Heart right ventricle (tissue), 16 donors: ENCODE measurements around the gene ZNF202. TPM values are rescaled to one million over a fixed set of nuclear protein-coding genes. Genes with fewer than 3 reads are reported as not detected.
"Not testable (repeated sequence)": the region's sequence is repeated elsewhere in the genome, so short reads cannot be mapped to it uniquely, and the experiment has no call there.

Source experiments
- ATAC-seq, 8 donors: fragments of 200-7000 bp; cut with Tn5 transposase; one replicate each; pipeline ENCODE4 v1.9.1; 2020; ENCODE audit warnings: mild to moderate bottlenecking in 8 of 8, moderate library complexity in 8 of 8, moderate number of reproducible peaks in 1 of 8
- DNase-seq, 2 donors: peaks; one replicate each; pipeline ENCODE4 v3.0.0-alpha.2; 2020
- H3K27ac ChIP-seq, 10 donors: fragments of 200-600 bp; sonication (generic) in 2 of 10; one replicate each; pipeline versions ENCODE4 v1.5.0 to v1.8.0; 2020 to 2022; ENCODE audit warnings: mild to moderate bottlenecking in 3 of 10
- H3K27me3 ChIP-seq, 7 donors: fragments of 200-600 bp; one replicate each; pipeline ENCODE4 v1.8.0; 2021 to 2022; ENCODE audit warnings: mild to moderate bottlenecking in 2 of 7
- H3K36me3 ChIP-seq, 9 donors: fragments of 200-600 bp; sonication (generic) in 1 of 9; one replicate each; pipeline versions ENCODE4 v1.5.0 to v1.8.0; 2020 to 2022; ENCODE audit warnings: mild to moderate bottlenecking in 2 of 9
- H3K4me1 ChIP-seq, 9 donors: fragments of 200-600 bp; sonication (generic) in 1 of 9; one replicate each; pipeline versions ENCODE4 v1.5.0 to v1.8.0; 2020 to 2022; ENCODE audit warnings: mild to moderate bottlenecking in 4 of 9
- H3K4me3 ChIP-seq, 10 donors: fragments of 200-600 bp; sonication (generic) in 2 of 10; one replicate each; pipeline versions ENCODE4 v1.5.0 to v1.8.0; 2020 to 2022; ENCODE audit warnings: mild to moderate bottlenecking in 7 of 10, moderate library complexity in 2 of 10
- H3K9me3 ChIP-seq, 11 donors: fragments of 200-600 bp in 10 of 11; sonication (generic) in 2 of 11; one replicate each; pipeline versions ENCODE4 v1.5.0 to v1.8.0; 2013 to 2022; ENCODE audit warnings: mild to moderate bottlenecking in 2 of 11, control low read depth in 1 of 11, moderate library complexity in 1 of 11
- WGBS, 2 donors: extraction: QIAGEN DNeasy Blood & Tissue Kit; methylation state at CpG; one replicate each; pipeline ENCODE4 v1.1.7; 2013; ENCODE audit warnings: inconsistent platforms in 1 of 2; 5-methylcytosine and 5-hydroxymethylcytosine counted together
- intact Hi-C, 10 donors: fragments of 100-400 bp; cut with DNase I; formaldehyde crosslinking; loops; one replicate each; pipeline versions ENCODE4 v1.11.1 to v1.14.2; 2022
- polyA plus RNA-seq, 2 donors: library from polyadenylated mRNA; stranded (reverse); fragments of 200-250 nt; gene quantifications; one replicate each; pipeline ENCODE4 v1.2.3, GENCODE V29; 2013
- total RNA-seq, 10 donors: library from RNA; stranded (reverse); fragmentation: NEBNext Ultra II Directional in 3 of 10; extraction: Animal tissue kit (Norgen Biotek cat#: 25700) in 3 of 10; gene quantifications; one replicate each; pipeline versions ENCODE4 v1.2.1 to v1.2.4, GENCODE V29; 2021 to 2023
- TF ChIP-seq, protein P1 (sequence below), 9 donors: fragments of 200-600 bp; sonication (generic) in 2 of 9; IDR thresholded peaks; one replicate each; pipeline versions ENCODE4 v1.5.0 to v1.8.0; 2021 to 2022; ENCODE audit warnings: antibody characterized with exemption in 9 of 9, mild to moderate bottlenecking in 5 of 9, moderate library complexity in 1 of 9
- donor health status: Arrhythmogenic right ventricular cardiomyopathy.
- donor health status: ischemic (EF 13 %, LVEDD 7.1; RV severe dilation, severe dysfunction).
- donor health status: healthy with polysubstance abuse.
- donor health status: DM: no; HTN: yes; CAD: no.
- donor health status: DM: no; HTN: no; CAD: no.
- donor health status: ischemic (EF 25% LVEDD 6.9; RV normal size, moderate dysfunction).
- donor health status: ischemic (EF 25% LVEDD 5.7; RV mildly dilated, moderate dysfunction).
- donor health status: healthy.
- donor health status: DM: yes; HTN: yes; CAD: no.
- donor health status: Ischemic cardiomyopathy.
- donor health status: ischemic (EF 35%, LVEDD 5.7; RV mildly dilated, moderate dysfunction).
- donor health status: nonischemic (EF 11% LVEDD 7.7; RV severe dilation, severe dysfunction).
- donor health status: DM: yes; HTN: yes; CAD: no.
- donor health status: PGD.
- donor health status: ischemic (EF 29% LVEDD 5.4; RV normal size, mild dysfunction).
- donor health status: nonischemic (EF 23%, LVEDD 6.1; RV moderate dilation, normal function).

ZNF202 gene
- total and polyA plus RNA-seq, 12 donors, result 3.8 to 6.0 (median 4.2) TPM

DNA sequence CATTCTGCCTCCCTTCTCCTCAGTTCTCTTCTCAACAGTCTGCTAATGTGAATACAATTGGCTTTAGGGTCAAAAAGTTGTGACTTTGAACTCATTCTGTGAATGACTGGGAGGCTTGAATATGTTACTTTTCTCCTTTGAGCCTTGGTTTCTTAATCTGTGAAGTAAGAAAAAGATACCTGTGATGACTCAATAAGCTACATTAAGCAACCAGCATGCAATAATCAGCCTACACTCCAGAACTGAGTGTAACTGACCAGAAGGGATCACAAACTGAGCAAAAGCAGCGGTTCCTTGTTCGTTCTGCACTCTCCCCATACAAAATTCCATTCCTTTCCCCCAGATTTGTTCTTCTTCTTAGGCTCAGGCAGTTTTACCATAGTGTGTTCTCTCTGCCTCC, 23.4 kb downstream of the ZNF202 start:
- ATAC-seq, result no peak
- 92 to 93% methylated on average over 2 of the region's 2 CpGs for WGBS, 2 donors
- no peak overlapping the region for H3K27ac ChIP-seq

DNA sequence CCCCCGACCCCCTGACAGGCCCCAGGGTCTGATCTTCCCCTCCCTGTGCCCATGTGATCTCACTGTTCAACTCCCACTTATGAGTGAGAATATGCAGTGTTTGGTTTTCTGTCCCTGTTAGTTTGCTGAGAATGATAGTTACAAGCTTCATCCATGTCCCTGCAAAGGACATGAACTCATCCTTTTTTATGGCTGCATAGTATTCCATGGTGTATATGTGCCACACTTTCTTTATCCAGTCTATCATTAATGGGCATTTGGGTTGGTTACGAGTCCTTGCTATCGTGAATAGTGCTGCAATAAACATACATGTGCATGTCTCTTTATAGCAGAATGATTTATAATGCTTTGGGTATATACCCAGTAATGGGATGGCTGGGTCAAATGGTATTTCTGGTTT, 28.8 kb downstream of the ZNF202 start:
- ATAC-seq, H3K4me3 ChIP-seq, DNase-seq, H3K36me3 ChIP-seq, H3K27me3 ChIP-seq, intact Hi-C loops, H3K27ac ChIP-seq, H3K9me3 ChIP-seq, H3K4me1 ChIP-seq: not testable (repeated sequence)
- WGBS, 2 donors, result 82 to 83% methylated on average over 3 of the region's 3 CpGs

More for the DNA sequence above, 23.4 kb downstream of the ZNF202 start:
- no peak overlapping the region for H3K4me3 ChIP-seq
- intact Hi-C loops, result no loop called here
- no peak for DNase-seq
- TF ChIP-seq, protein P1, sequence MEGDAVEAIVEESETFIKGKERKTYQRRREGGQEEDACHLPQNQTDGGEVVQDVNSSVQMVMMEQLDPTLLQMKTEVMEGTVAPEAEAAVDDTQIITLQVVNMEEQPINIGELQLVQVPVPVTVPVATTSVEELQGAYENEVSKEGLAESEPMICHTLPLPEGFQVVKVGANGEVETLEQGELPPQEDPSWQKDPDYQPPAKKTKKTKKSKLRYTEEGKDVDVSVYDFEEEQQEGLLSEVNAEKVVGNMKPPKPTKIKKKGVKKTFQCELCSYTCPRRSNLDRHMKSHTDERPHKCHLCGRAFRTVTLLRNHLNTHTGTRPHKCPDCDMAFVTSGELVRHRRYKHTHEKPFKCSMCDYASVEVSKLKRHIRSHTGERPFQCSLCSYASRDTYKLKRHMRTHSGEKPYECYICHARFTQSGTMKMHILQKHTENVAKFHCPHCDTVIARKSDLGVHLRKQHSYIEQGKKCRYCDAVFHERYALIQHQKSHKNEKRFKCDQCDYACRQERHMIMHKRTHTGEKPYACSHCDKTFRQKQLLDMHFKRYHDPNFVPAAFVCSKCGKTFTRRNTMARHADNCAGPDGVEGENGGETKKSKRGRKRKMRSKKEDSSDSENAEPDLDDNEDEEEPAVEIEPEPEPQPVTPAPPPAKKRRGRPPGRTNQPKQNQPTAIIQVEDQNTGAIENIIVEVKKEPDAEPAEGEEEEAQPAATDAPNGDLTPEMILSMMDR (IDR thresholded peaks at IDR 0.05), result no peak
- no peaks in the 10 kb centered on the region for H3K9me3 ChIP-seq
- H3K27me3 ChIP-seq, result no peaks in the 10 kb centered on the region
- H3K36me3 ChIP-seq, result no peaks in the 10 kb centered on the region
- H3K4me1 ChIP-seq, result no peaks in the 10 kb centered on the region

DNA sequence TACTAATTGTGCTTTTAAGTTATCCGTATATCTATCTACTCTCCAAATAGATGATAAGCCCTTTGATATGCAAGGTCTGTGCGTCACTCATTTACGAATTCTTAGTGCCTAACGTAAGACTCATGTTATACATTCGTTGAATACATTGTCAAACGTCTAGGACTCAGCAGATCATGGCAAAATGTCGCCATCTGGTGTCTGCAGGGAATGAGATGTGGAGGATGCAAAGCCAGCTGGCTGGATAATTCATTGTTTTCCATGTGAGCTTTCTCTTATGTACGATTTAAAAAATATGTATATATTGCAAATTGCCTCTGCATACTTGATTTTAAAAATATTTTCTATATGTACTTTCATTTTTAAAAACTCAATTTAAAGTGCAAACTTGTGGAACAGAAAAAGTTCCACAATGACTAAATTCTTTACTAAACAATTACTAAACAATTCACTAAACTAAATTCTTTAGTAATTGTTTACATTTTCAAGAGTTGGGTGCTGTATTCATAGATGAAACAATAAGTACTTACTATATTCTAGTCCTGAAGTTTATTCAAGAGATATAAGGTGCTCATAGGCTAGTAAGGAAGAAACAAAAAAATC, 33.8 kb downstream of the ZNF202 start:
- no peak overlapping the region for H3K27ac ChIP-seq
- H3K27me3 ChIP-seq, result peaks cover 0 to 7% (median 0%) of the 10 kb centered on the region in 7 donors
- H3K36me3 ChIP-seq, result no peaks in the 10 kb centered on the region
- ATAC-seq (peak in 5 of 8 donors; percentile 47 to 76 (median 65)), DNase-seq (peak in 1 of 2 donors; percentile 52)
- no peak overlapping the region for H3K4me3 ChIP-seq
- intact Hi-C loops, result loop anchor here (1.0 to 10.0 kb wide), 8 partner anchors 60 to 193 kb away; no protein-coding TSS in a partner anchor
- no peaks in the 10 kb centered on the region for H3K9me3 ChIP-seq
- H3K4me1 ChIP-seq, result peaks cover 0 to under 1% (median 0%) of the 10 kb centered on the region in 9 donors
- TF ChIP-seq, protein P1 (IDR thresholded peaks at IDR 0.05), result peak; percentile 41 to 86 (median 74)
- 3% methylated on average over 8 of the region's 8 CpGs for WGBS, 2 donors

DNA sequence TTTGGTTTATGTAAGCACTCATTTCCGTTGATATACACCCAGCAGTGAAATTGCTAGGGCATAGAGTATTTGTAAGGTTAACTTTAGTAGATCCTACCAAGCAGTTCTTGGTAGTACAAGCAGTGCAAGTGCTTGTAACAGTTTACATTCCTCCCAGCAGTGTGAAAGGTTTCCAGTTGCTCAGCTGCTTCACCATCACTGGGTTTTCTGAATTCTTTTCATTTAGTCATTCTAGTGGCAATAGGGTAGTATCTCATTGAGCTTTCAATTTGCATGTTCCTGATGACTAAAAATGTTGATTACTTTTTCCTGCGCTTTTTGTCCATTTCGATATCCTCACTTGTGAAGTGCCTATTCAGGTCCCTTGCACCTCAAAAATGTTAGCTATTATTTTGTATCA, 34.3 kb downstream of the ZNF202 start:
- Histone ChIP-seq H3K4me3 (no peak overlapping the region), H3K27ac (no peak overlapping the region), H3K27me3 (peaks cover 0 to 7% (median 0%) of the 10 kb centered on the region in 7 donors), H3K4me1 (peaks cover 0 to 6% (median under 1%) of the 10 kb centered on the region in 9 donors), H3K36me3 (no peaks in the 10 kb centered on the region), H3K9me3 (no peaks in the 10 kb centered on the region)
- WGBS, 2 donors, result 90 to 92% methylated on average over 3 of the region's 3 CpGs
- intact Hi-C loops, result loop anchor here (1.0 to 10.0 kb wide), 8 partner anchors 60 to 192 kb away; no protein-coding TSS in a partner anchor
- ATAC-seq (no peak), DNase-seq (no peak)
- TF ChIP-seq, protein P1 (IDR thresholded peaks at IDR 0.05), result no peak

DNA sequence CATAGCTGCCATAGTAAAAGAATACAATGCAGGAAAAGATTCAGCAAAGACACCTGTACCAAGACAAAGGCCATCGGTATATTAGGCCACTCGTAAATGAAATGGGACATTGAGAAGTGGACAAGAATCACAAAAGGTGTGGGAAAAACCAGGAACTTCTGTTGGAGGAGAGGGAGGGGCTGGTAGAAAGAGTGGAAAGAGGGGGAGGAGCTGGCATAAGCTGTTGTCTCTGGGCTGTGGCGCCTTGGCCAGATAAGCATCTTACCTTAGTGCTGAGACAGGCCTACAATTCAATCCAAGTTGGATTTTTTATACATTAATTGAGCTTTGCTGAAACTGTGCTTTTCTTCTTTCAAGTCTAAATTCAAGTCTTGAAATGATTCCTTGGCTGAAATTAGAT, 37.1 kb downstream of the ZNF202 start:
- Histone ChIP-seq H3K9me3 (no peaks in the 10 kb centered on the region), H3K27ac (no peak overlapping the region), H3K36me3 (no peaks in the 10 kb centered on the region), H3K4me1 (peaks cover 0 to 11% (median 4%) of the 10 kb centered on the region in 9 donors), H3K4me3 (no peak overlapping the region), H3K27me3 (peaks cover 0 to 7% (median 0%) of the 10 kb centered on the region in 7 donors)
- TF ChIP-seq, protein P1 (IDR thresholded peaks at IDR 0.05), result no peak
- no peak for DNase-seq
- 93 to 98% methylated on average over 3 of the region's 3 CpGs for WGBS, 2 donors
- no peak for ATAC-seq
- intact Hi-C loops, result loop anchor here in 4 of 10 donors (5.0 to 10.0 kb wide), 3 partner anchors 52 to 190 kb away; partner anchors contain the start of gene SCN3B (in 1 of the 4)
